Endothelial cell of umbilical vein (primary cell): Measurements from ENCODE around the gene AGBL5. TPM values are rescaled to one million over a fixed set of nuclear protein-coding genes. Genes with fewer than 3 reads are reported as not detected.
A peak's percentile ranks its signal among the peaks of the same experiment; 100 is the strongest.

Source experiments
- BruUV-seq: library from RNA; stranded (reverse); fragments of 400-500 nt; replicated peaks from 2 replicates; lab custom pipeline; 2021; lab: Mats Ljungman, UMichigan
- CTCF ChIA-PET: fragments of 300-600, 350-600 bp; sonication (Branson Sonifier 250); formaldehyde crosslinking; loops from one replicate; lab custom pipeline; 2021; ENCODE audit warnings: antibody characterized with exemption, inconsistent platforms; lab: Charles Lee
- POLR2A ChIA-PET: fragments of 300-600, 350-600 bp; sonication (Branson Sonifier 250); formaldehyde crosslinking; loops from one replicate; lab custom pipeline; 2021; ENCODE audit warnings: antibody characterized with exemption, inconsistent platforms; lab: Charles Lee
- DNase-seq: peaks from one replicate; pipeline ENCODE4 v3.0.0-alpha.2; 2011; ENCODE audit warnings: low read depth, low spot score
- FAIRE-seq: peaks from 2 replicates; lab custom pipeline; 2011; peaks lifted over from hg19 to GRCh38; lab: Jason Lieb, UNC
- H2AFZ ChIP-seq: 2 replicates; pipeline ENCODE4 v1.6.0; 2012; ENCODE audit warnings: low read depth, low read length, control low read depth, inconsistent platforms
- H3K27ac ChIP-seq: 2 replicates; pipeline ENCODE4 v1.5.1; 2011; ENCODE audit warnings: low read depth, mild to moderate bottlenecking, control low read depth, low read length, moderate library complexity; ENCODE audit not compliant: insufficient read depth
- H3K27me3 ChIP-seq, 2 experiments: 2 replicates each; pipeline versions ENCODE4 v1.6.0 to v1.6.1; 2011; ENCODE audit warnings: low read length in 2 of 2, mixed read lengths in 1 of 2; ENCODE audit not compliant: control insufficient read depth in 2 of 2, insufficient read depth in 2 of 2
- H3K36me3 ChIP-seq, 2 experiments: 2 replicates in 1 of 2; 3 replicates in 1 of 2; pipeline ENCODE4 v1.5.1; 2011; ENCODE audit warnings: low read length in 2 of 2, mild to moderate bottlenecking in 1 of 2, moderate library complexity in 1 of 2; ENCODE audit not compliant: control insufficient read depth in 2 of 2, insufficient read depth in 2 of 2; ENCODE audit errors: extremely low read depth in 1 of 2
- H3K4me1 ChIP-seq: 3 replicates; pipeline ENCODE4 v1.5.1; 2011; ENCODE audit warnings: mild to moderate bottlenecking, low read length; ENCODE audit not compliant: control insufficient read depth, insufficient read depth; ENCODE audit errors: extremely low read depth
- H3K4me2 ChIP-seq: 2 replicates; pipeline ENCODE4 v1.6.1; 2011; ENCODE audit warnings: low read length, control low read depth, mixed read lengths; ENCODE audit not compliant: insufficient read depth
- H3K4me3 ChIP-seq, 3 experiments: fragments of 200-600 bp in 1 of 3; sonication (generic), shearing (Covaris generic) in 1 of 3; replicated peaks in 1 of 3; 2 replicates each; pipeline ENCODE4 v1.5.1; 2011 to 2016; ENCODE audit warnings: control low read depth in 3 of 3, low read length in 3 of 3, mild to moderate bottlenecking in 2 of 3, inconsistent platforms in 1 of 3, low read depth in 1 of 3, moderate library complexity in 1 of 3; ENCODE audit not compliant: insufficient read depth in 1 of 3
- H3K79me2 ChIP-seq: 2 replicates; pipeline ENCODE4 v1.6.0; 2012; ENCODE audit warnings: low read length, inconsistent platforms; ENCODE audit not compliant: control insufficient read depth, insufficient read depth
- H3K9ac ChIP-seq: replicated peaks from 2 replicates; pipeline ENCODE3; 2011; ENCODE audit warnings: low read length, control low read depth; ENCODE audit not compliant: insufficient read depth; ENCODE audit errors: extremely low read depth
- H3K9me1 ChIP-seq: replicated peaks from 3 replicates; pipeline ENCODE4 v1.6.0; 2011; ENCODE audit warnings: mild to moderate bottlenecking, low read length; ENCODE audit not compliant: control insufficient read depth, insufficient read depth; ENCODE audit errors: extremely low read depth
- H3K9me3 ChIP-seq: replicated peaks from 2 replicates; pipeline ENCODE4 v1.5.1; 2012; ENCODE audit warnings: low read length, inconsistent platforms; ENCODE audit not compliant: control insufficient read depth, insufficient read depth
- H4K20me1 ChIP-seq: replicated peaks from 2 replicates; pipeline ENCODE3; 2011; ENCODE audit warnings: mild to moderate bottlenecking, low read length; ENCODE audit not compliant: control insufficient read depth, insufficient read depth; ENCODE audit errors: extremely low read depth
- FOS ChIP-seq: IDR thresholded peaks from 2 replicates; pipeline ENCODE4 v1.6.1; 2011; ENCODE audit warnings: mild to moderate bottlenecking, low read length, moderate library complexity, borderline replicate concordance; ENCODE audit not compliant: insufficient read depth
- GATA2 ChIP-seq: IDR thresholded peaks from 2 replicates; pipeline ENCODE4 v1.7.0; 2011; ENCODE audit warnings: low read depth, mild to moderate bottlenecking, moderate library complexity, mixed read lengths, low read length; ENCODE audit not compliant: insufficient read length, insufficient read depth
- JUN ChIP-seq: IDR thresholded peaks from 2 replicates; pipeline ENCODE4 v1.6.1; 2011; ENCODE audit warnings: borderline replicate concordance, low read depth; ENCODE audit not compliant: insufficient read length, insufficient read depth
- MYC ChIP-seq: IDR thresholded peaks from one replicate; pipeline ENCODE4 v1.6.1; 2011; ENCODE audit warnings: mild to moderate bottlenecking, low read depth, low read length
- POLR2A ChIP-seq: IDR thresholded peaks from 2 replicates; pipeline ENCODE4 v1.6.1; 2012; ENCODE audit warnings: low read depth, mild to moderate bottlenecking, control low read depth, low read length
- POLR2AphosphoS5 ChIP-seq: IDR thresholded peaks from 2 replicates; pipeline ENCODE4 v1.6.1; 2012; ENCODE audit warnings: low read depth, mild to moderate bottlenecking, control low read depth, low read length, moderate library complexity; ENCODE audit not compliant: insufficient read depth
- dilution Hi-C: fragments of 300-500 bp; cut with MboI; formaldehyde crosslinking; loops from one replicate; pipeline ENCODE4 v1.15.0; 2019; ENCODE audit warnings: low sequenced_read_pairs; ENCODE audit not compliant: extremely low pct_ligation_motif_present
- intact Hi-C: fragments of 100-400 bp; cut with micrococcal nuclease; formaldehyde crosslinking; loops from one replicate; pipeline ENCODE4 v1.10.0; 2022
- polyA plus RNA-seq, 4 experiments: library from polyadenylated mRNA; depleted of rRNA in 3 of 4; stranded (reverse) in 3 of 4; unstranded in 1 of 4; fragments of >200 nt; gene quantifications; 2 replicates each; pipeline versions ENCODE4 v1.2.1 to v1.2.3, GENCODE V29; 2011 to 2012; ENCODE audit warnings: missing spikeins in 1 of 4
- total RNA-seq: library from RNA; stranded (reverse); gene quantifications from 2 replicates; pipeline ENCODE4 v1.2.3, GENCODE V29; 2021

AGBL5 gene
- total and polyA plus RNA-seq, 2 donors (not counting 3 experiments of a cell fraction or from before 2014, with no cell fraction given): 28.2 to 41.9 TPM

- POLR2A ChIA-PET: interaction anchor here (0.6 kb wide), 1 partner anchor 14 kb away, joined by 4 read pairs; no protein-coding TSS in a partner anchor
Observed at GRCh38 chr2:27003007-27003406, 48.5 kb upstream of the AGBL5 start.

GRCh38 chr2:27003857-27004256, 47.6 kb upstream of the AGBL5 start:
- H3K9ac ChIP-seq: no peak overlapping the region
- peak; percentile 31 for DNase-seq
- dilution Hi-C loops (no loop called here), intact Hi-C loops (no loop called here)
- H3K4me2 ChIP-seq: no peak overlapping the region
- no peaks in the 10 kb centered on the region for H3K79me2 ChIP-seq
- no peaks in the 10 kb centered on the region for H4K20me1 ChIP-seq
- no TSS peak for BruUV-seq
- CTCF ChIA-PET: interaction anchor here (0.7 to 1.6 kb wide), 6 partner anchors 9 to 158 kb away, joined by 3 to 7 read pairs (median 4); no protein-coding TSS in a partner anchor
- H3K9me1 ChIP-seq: no peaks in the 10 kb centered on the region
- FAIRE-seq: no peak
- H3K9me3 ChIP-seq: no peaks in the 10 kb centered on the region
- H3K27me3 ChIP-seq: peaks cover 0 to 4% of the 10 kb centered on the region in 2 experiments
- no peak overlapping the region for H3K4me3 ChIP-seq
- H2AFZ ChIP-seq: no peak overlapping the region
- no peaks in the 10 kb centered on the region for H3K36me3 ChIP-seq
- H3K27ac ChIP-seq: no peak overlapping the region
- H3K4me1 ChIP-seq: peaks cover 2% of the 10 kb centered on the region
- POLR2A ChIA-PET: no interaction called here
- TF ChIP-seq POLR2A: no peak
- TF ChIP-seq FOS: peak; percentile 56

More at GRCh38 chr2:27003007-27003406, 48.5 kb upstream of the AGBL5 start:
- Histone ChIP-seq H3K4me3 (no peak overlapping the region), H3K36me3 (no peaks in the 10 kb centered on the region), H3K27ac (no peak overlapping the region), H3K9me1 (no peaks in the 10 kb centered on the region), H2AFZ (no peak overlapping the region), H3K4me2 (no peak overlapping the region), H3K9me3 (no peaks in the 10 kb centered on the region), H3K79me2 (no peaks in the 10 kb centered on the region), H3K9ac (no peak overlapping the region), H3K27me3 (peaks cover 4 to 5% of the 10 kb centered on the region in 2 experiments), H3K4me1 (peaks cover 2% of the 10 kb centered on the region), H4K20me1 (no peaks in the 10 kb centered on the region)
- BruUV-seq: no TSS peak
- DNase-seq (no peak), FAIRE-seq (no peak)
- TF ChIP-seq JUN (no peak), POLR2AphosphoS5 (no peak), MYC (no peak), GATA2 (no peak)
- intact Hi-C loops (no loop called here), dilution Hi-C loops (no loop called here)
- CTCF ChIA-PET: interaction anchor here (1.0 to 1.6 kb wide), 3 partner anchors 41 to 60 kb away, joined by 3 to 7 read pairs (median 4); no protein-coding TSS in a partner anchor
